K562 (cell line): ENCODE data around the gene EXOC6. TPM values are rescaled to one million over a fixed set of nuclear protein-coding genes. Genes with fewer than 3 reads are reported as not detected.
A peak's percentile ranks its signal among the peaks of the same experiment; 100 is the strongest.

ENCODE experiments used
- ATAC-seq: fragments of 200-7000 bp; cut with Tn5 transposase; 3 replicates; pipeline ENCODE4 v1.9.1; 2020; ENCODE audit warnings: moderate library complexity
- BruUV-seq: library from RNA; stranded (reverse); fragments of 400-500 nt; replicated peaks from 2 replicates; lab custom pipeline; 2021; lab: Mats Ljungman, UMichigan
- CTCF ChIA-PET: fragments of 300-600 bp; formaldehyde crosslinking; extraction: SDS; loops from one replicate; lab custom pipeline; 2021; ENCODE audit warnings: low intra/inter-chr PET ratio; lab: Yijun Ruan, JAX
- POLR2A ChIA-PET: fragments of 300-600, 350-650 bp; sonication (Branson Sonifier 250); formaldehyde crosslinking; extraction: SDS; loops from one replicate; lab custom pipeline; 2021; ENCODE audit warnings: antibody characterized with exemption, inconsistent platforms; lab: Yijun Ruan, JAX
- DNase-seq, 4 experiments: peaks; one replicate each; pipeline versions ENCODE4 v3.0.0 to v3.0.0-alpha.2; 2011 to 2018; ENCODE audit warnings: low spot score in 3 of 4, mixed read lengths in 3 of 4; ENCODE audit errors: extremely low read depth in 1 of 4
- FAIRE-seq: peaks from 2 replicates; lab custom pipeline; 2011; peaks lifted over from hg19 to GRCh38; lab: Jason Lieb, UNC
- H2AFZ ChIP-seq: 2 replicates; pipeline ENCODE4 v1.6.0; 2011; ENCODE audit warnings: low read depth, low read length, control low read depth, inconsistent platforms
- H3K27ac ChIP-seq: fragments of 200-600 bp; 3 replicates; pipeline ENCODE4 v1.8.0; 2011; ENCODE audit warnings: low read depth, mild to moderate bottlenecking, control low read depth, inconsistent platforms, low read length, moderate library complexity, mixed read lengths; ENCODE audit errors: extremely low read depth
- H3K27me3 ChIP-seq, 2 experiments: fragments of 300-600 bp in 1 of 2; 2 replicates in 1 of 2; 3 replicates in 1 of 2; pipeline versions ENCODE4 v1.6.0 to v1.8.0; 2011; ENCODE audit warnings: inconsistent platforms in 2 of 2, low read length in 2 of 2, mild to moderate bottlenecking in 1 of 2, mixed read lengths in 1 of 2, moderate library complexity in 1 of 2; ENCODE audit not compliant: control insufficient read depth in 2 of 2, insufficient read depth in 2 of 2
- H3K36me3 ChIP-seq: fragments of 300-600 bp; 3 replicates; pipeline ENCODE4 v1.8.0; 2011; ENCODE audit warnings: mild to moderate bottlenecking, low read length, inconsistent platforms; ENCODE audit not compliant: control insufficient read depth, insufficient read depth
- H3K4me1 ChIP-seq, 2 experiments: fragments of 200-600 bp in 1 of 2; replicated peaks in 1 of 2; 2 replicates in 1 of 2; 3 replicates in 1 of 2; pipeline versions ENCODE4 v1.5.1 to v1.8.0; 2011; ENCODE audit warnings: inconsistent platforms in 2 of 2, low read length in 2 of 2, mild to moderate bottlenecking in 1 of 2, mixed read lengths in 1 of 2, moderate library complexity in 1 of 2; ENCODE audit not compliant: control insufficient read depth in 2 of 2, insufficient read depth in 2 of 2
- H3K4me2 ChIP-seq: 2 replicates; pipeline ENCODE4 v1.6.1; 2011; ENCODE audit warnings: low read length, control low read depth, inconsistent platforms, mixed read lengths; ENCODE audit not compliant: insufficient read depth
- H3K4me3 ChIP-seq: fragments of 200-600 bp; sonication (generic), shearing (Covaris generic); 2 replicates; pipeline ENCODE4 v1.5.1; 2016; ENCODE audit warnings: control low read depth, inconsistent platforms
- H3K79me2 ChIP-seq: fragments of 200-600 bp; 3 replicates; pipeline ENCODE4 v1.8.0; 2011; ENCODE audit warnings: low read length, inconsistent platforms; ENCODE audit not compliant: control insufficient read depth, insufficient read depth
- H3K9ac ChIP-seq, 2 experiments: 2 replicates each; pipeline versions ENCODE4 v1.6.0 to v1.6.1; 2011; ENCODE audit warnings: low read depth in 2 of 2, low read length in 2 of 2, control low read depth in 1 of 2, inconsistent platforms in 1 of 2, mild to moderate bottlenecking in 1 of 2, mixed read lengths in 1 of 2; ENCODE audit not compliant: insufficient read depth in 1 of 2
- H3K9me1 ChIP-seq: one replicate; pipeline ENCODE4 v1.6.0; 2011; ENCODE audit warnings: inconsistent platforms, mild to moderate bottlenecking, low read length, moderate library complexity; ENCODE audit not compliant: control insufficient read depth, insufficient read depth
- H3K9me3 ChIP-seq: replicated peaks from 2 replicates; pipeline ENCODE4 v1.5.1; 2011; ENCODE audit warnings: low read depth, low read length, inconsistent platforms; ENCODE audit not compliant: control insufficient read depth, insufficient read depth
- H4K20me1 ChIP-seq: replicated peaks from 2 replicates; pipeline ENCODE4 v1.6.1; 2011; ENCODE audit warnings: low read length, inconsistent platforms, mixed read lengths; ENCODE audit not compliant: control insufficient read depth, insufficient read depth
- CC2D1A ChIP-seq: fragments of 450-650 bp; IDR thresholded peaks from 2 replicates; pipeline ENCODE4 v1.6.1; 2017; ENCODE audit warnings: mild to moderate bottlenecking
- FOXJ2 ChIP-seq: fragments of 200-800 bp; sonication (Bioruptor generic); IDR thresholded peaks from 2 replicates; pipeline ENCODE4 v1.6.1; 2016; ENCODE audit warnings: missing genetic modification characterization, missing compliant biosample characterization
- NEUROD1 ChIP-seq: fragments of 150-350 bp; IDR thresholded peaks from 2 replicates; pipeline ENCODE4 v1.6.1; 2014; ENCODE audit warnings: borderline replicate concordance, low read length, low read depth; ENCODE audit not compliant: partially characterized antibody
- RNF2 ChIP-seq: sonication (generic); IDR thresholded peaks from 2 replicates; pipeline ENCODE4 v1.6.1; 2016
- SNRNP70 ChIP-seq: fragments of 200-400 bp; formaldehyde crosslinking; optimal IDR thresholded peaks from 2 replicates; pipeline ENCODE3; 2017; ENCODE audit warnings: low read depth, low read length
- SOX6 ChIP-seq: fragments of 450-650 bp; IDR thresholded peaks from 2 replicates; pipeline ENCODE4 v1.6.1; 2014; ENCODE audit warnings: mild to moderate bottlenecking
- STAT5A ChIP-seq: IDR thresholded peaks from 2 replicates; pipeline ENCODE4 v1.6.1; 2012; ENCODE audit warnings: low read length, inconsistent platforms, borderline replicate concordance
- STAT5B ChIP-seq: fragments of 250-450 bp; sonication (Bioruptor Pico); IDR thresholded peaks from 2 replicates; pipeline ENCODE4 v1.8.0; 2021; ENCODE audit warnings: mild to moderate bottlenecking, inconsistent platforms
- TCF3 ChIP-seq: sonication (generic); formaldehyde crosslinking; IDR thresholded peaks from 2 replicates; pipeline ENCODE4 v1.4.0; 2020; ENCODE audit warnings: mild to moderate bottlenecking, missing genetic modification reagents
- ZNF133 ChIP-seq: fragments of 250-450 bp; sonication (Bioruptor Pico); IDR thresholded peaks from 2 replicates; pipeline ENCODE4 v1.4.0; 2020; ENCODE audit warnings: mild to moderate bottlenecking
- ZNF444 ChIP-seq: fragments of 250-450 bp; sonication (Bioruptor Pico); IDR thresholded peaks from 2 replicates; pipeline ENCODE4 v1.4.0; 2020; ENCODE audit warnings: mild to moderate bottlenecking, moderate library complexity
- ZNF551 ChIP-seq: fragments of 250-450 bp; sonication (Bioruptor Pico); IDR thresholded peaks from 2 replicates; pipeline ENCODE4 v1.5.0; 2021; ENCODE audit warnings: mild to moderate bottlenecking, moderate library complexity
- WGBS: fragments of 100-300 bp; shearing (Covaris generic); methylation state at CpG from one replicate; pipeline ENCODE4 v1.1.6; 2016; ENCODE audit warnings: low coverage, mixed read lengths; ENCODE audit not compliant: insufficient coverage; ENCODE audit errors: missing lambda C conversion rate; 5-methylcytosine and 5-hydroxymethylcytosine counted together
- in situ Hi-C: fragments of 300-500 bp; cut with MboI; formaldehyde crosslinking; loops from 4 replicates; pipeline ENCODE4 v1.15.0; 2018; ENCODE audit warnings: inconsistent platforms, mixed read lengths
- intact Hi-C: fragments of 100-400 bp; cut with micrococcal nuclease; formaldehyde crosslinking; loops from 2 replicates; pipeline ENCODE4 v1.14.2; 2022
- polyA plus RNA-seq, 8 experiments: library from polyadenylated mRNA; depleted of rRNA in 4 of 8; stranded (reverse) in 5 of 8; unstranded in 3 of 8; fragments of >200 nt; fragmentation: Nextera tagmentation in 2 of 8; fragmentation: Illumina TruSeq in 1 of 8; extraction: Ambion mirVana in 2 of 8; extraction: Trizol in 1 of 8; gene quantifications; 2 replicates each; pipeline versions ENCODE4 v1.2.1 to v1.2.3, GENCODE V29; 2011 to 2014; ENCODE audit warnings: inconsistent platforms in 1 of 8, missing spikeins in 1 of 8
- total RNA-seq, 7 experiments: library from RNA; depleted of rRNA in 6 of 7; stranded (reverse); fragments of >200 nt in 6 of 7; fragmentation: Illumina TruSeq in 2 of 7; extraction: Trizol in 2 of 7; gene quantifications; 2 replicates each; pipeline versions ENCODE4 v1.2.1 to v1.2.3, GENCODE V29; 2011 to 2021; ENCODE audit warnings: low replicate concordance in 1 of 7
- TF ChIP-seq, protein P1 (sequence below): fragments of 450-650 bp; IDR thresholded peaks from 2 replicates; pipeline ENCODE4 v1.6.1; 2016; ENCODE audit warnings: antibody characterized with exemption
- TF ChIP-seq, protein P2 (sequence below): sonication (generic); formaldehyde crosslinking; IDR thresholded peaks from 2 replicates; pipeline ENCODE4 v1.8.1; 2023; ENCODE audit warnings: mild to moderate bottlenecking, missing genetic modification reagents
- TF ChIP-seq, protein P3 (sequence below): fragments of 450-650 bp; IDR thresholded peaks from 2 replicates; pipeline ENCODE4 v1.6.1; 2018; ENCODE audit warnings: mild to moderate bottlenecking, low read depth; ENCODE audit not compliant: partially characterized antibody
- TF ChIP-seq, protein P4 (sequence below): fragments of 450-650 bp; formaldehyde crosslinking; IDR thresholded peaks from 2 replicates; pipeline ENCODE4 v1.4.0; 2022; ENCODE audit warnings: mild to moderate bottlenecking, moderate library complexity
- TF ChIP-seq, protein P5 (sequence below): fragments of 450-650 bp; formaldehyde crosslinking; IDR thresholded peaks from 2 replicates; pipeline ENCODE4 v1.4.0; 2020; ENCODE audit warnings: mild to moderate bottlenecking, moderate library complexity

EXOC6 gene
- total and polyA plus RNA-seq, 9 of the 15 experiments (the other 6 are each of a cell fraction or from before 2014, with no cell fraction given), result 13.9 to 42.8 (median 24.9) TPM

DNA sequence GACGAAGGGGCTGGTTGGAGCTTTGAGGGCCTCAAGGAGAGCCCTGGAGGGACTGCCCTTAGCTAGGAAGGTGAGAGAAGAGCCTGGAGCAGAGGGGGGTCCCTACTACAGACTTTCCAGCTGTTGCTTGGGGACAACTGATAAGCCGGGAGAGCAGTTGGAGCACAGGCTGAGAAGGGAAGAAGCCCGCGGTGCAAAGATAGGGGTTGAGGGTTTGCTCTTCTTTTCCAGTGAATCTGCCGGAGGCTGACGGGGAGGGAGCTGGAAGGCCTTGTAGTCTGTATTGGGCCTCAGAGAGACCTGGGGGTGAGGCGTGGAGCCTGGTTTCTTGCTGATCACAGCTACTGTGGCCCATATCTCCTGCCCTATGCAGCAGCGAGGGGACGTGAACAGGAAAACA, 249.1 kb downstream of the EXOC6 start:
- peaks cover 7 to 11% of the 10 kb centered on the region in 2 experiments; a peak in 4 of 5 replicates for H3K4me1 ChIP-seq
- H3K9ac ChIP-seq, result peak overlapping the region in 1 of 2 experiments; percentile 85; a peak in 2 of 4 replicates
- no peaks in the 10 kb centered on the region for H3K9me1 ChIP-seq
- H2AFZ ChIP-seq, result peak overlapping the region; percentile 51
- ChIA-PET POLR2A (interaction anchor here (0.7 kb wide), 1 partner anchor 103 kb away, joined by 4 read pairs; no protein-coding TSS in a partner anchor), CTCF (no interaction called here)
- ATAC-seq (peak; percentile 80), FAIRE-seq (no peak), DNase-seq (peak; percentile 16 to 66 (median 30))
- H3K9me3 ChIP-seq, result no peaks in the 10 kb centered on the region
- no peaks in the 10 kb centered on the region for H3K36me3 ChIP-seq
- H3K4me3 ChIP-seq, result no peak overlapping the region
- WGBS, result 16% methylated on average over 7 of the region's 9 CpGs
- H4K20me1 ChIP-seq, result no peaks in the 10 kb centered on the region
- H3K27ac ChIP-seq, result no peak overlapping the region
- in situ Hi-C loops (no loop called here), intact Hi-C loops (no loop called here)
- no peaks in the 10 kb centered on the region for H3K79me2 ChIP-seq
- H3K27me3 ChIP-seq, result no peaks in the 10 kb centered on the region
- no TSS peak for BruUV-seq
- H3K4me2 ChIP-seq, result peak overlapping the region; percentile 43; the same call in 1 of the 2 replicates
- TF ChIP-seq NEUROD1 (no peak), ZNF551 (no peak), STAT5B (CRISPR knock-in tag) (no peak), SNRNP70 (no peak), FOXJ2 (tag) (no peak), SOX6 (no peak), TCF3 (CRISPR knock-in tag) (peak; percentile 50), RNF2 (no peak), ZNF133 (CRISPR knock-in tag) (no peak), ZNF444 (CRISPR knock-in tag) (no peak), STAT5A (no peak), CC2D1A (no peak)
- TF ChIP-seq, protein P1, sequence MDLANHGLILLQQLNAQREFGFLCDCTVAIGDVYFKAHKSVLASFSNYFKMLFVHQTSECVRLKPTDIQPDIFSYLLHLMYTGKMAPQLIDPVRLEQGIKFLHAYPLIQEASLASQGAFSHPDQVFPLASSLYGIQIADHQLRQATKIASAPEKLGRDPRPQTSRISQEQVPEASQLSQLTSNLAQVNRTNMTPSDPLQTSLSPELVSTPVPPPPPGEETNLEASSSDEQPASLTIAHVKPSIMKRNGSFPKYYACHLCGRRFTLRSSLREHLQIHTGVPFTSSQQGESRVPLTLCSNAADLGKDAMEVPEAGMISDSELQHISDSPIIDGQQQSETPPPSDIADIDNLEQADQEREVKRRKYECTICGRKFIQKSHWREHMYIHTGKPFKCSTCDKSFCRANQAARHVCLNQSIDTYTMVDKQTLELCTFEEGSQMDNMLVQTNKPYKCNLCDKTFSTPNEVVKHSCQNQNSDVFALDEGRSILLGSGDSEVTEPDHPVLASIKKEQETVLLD, result no peak
- TF ChIP-seq, protein P2, sequence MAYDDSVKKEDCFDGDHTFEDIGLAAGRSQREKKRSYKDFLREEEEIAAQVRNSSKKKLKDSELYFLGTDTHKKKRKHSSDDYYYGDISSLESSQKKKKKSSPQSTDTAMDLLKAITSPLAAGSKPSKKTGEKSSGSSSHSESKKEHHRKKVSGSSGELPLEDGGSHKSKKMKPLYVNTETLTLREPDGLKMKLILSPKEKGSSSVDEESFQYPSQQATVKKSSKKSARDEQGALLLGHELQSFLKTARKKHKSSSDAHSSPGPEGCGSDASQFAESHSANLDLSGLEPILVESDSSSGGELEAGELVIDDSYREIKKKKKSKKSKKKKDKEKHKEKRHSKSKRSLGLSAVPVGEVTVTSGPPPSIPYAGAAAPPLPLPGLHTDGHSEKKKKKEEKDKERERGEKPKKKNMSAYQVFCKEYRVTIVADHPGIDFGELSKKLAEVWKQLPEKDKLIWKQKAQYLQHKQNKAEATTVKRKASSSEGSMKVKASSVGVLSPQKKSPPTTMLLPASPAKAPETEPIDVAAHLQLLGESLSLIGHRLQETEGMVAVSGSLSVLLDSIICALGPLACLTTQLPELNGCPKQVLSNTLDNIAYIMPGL (CRISPR knock-in tag), result no peak
- TF ChIP-seq, protein P3, sequence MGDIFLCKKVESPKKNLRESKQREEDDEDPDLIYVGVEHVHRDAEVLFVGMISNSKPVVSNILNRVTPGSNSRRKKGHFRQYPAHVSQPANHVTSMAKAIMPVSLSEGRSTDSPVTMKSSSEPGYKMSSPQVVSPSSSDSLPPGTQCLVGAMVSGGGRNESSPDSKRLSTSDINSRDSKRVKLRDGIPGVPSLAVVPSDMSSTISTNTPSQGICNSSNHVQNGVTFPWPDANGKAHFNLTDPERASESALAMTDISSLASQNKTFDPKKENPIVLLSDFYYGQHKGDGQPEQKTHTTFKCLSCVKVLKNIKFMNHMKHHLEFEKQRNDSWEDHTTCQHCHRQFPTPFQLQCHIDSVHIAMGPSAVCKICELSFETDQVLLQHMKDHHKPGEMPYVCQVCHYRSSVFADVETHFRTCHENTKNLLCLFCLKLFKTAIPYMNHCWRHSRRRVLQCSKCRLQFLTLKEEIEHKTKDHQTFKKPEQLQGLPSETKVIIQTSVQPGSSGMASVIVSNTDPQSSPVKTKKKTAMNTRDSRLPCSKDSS, result no peak
- TF ChIP-seq, protein P4, sequence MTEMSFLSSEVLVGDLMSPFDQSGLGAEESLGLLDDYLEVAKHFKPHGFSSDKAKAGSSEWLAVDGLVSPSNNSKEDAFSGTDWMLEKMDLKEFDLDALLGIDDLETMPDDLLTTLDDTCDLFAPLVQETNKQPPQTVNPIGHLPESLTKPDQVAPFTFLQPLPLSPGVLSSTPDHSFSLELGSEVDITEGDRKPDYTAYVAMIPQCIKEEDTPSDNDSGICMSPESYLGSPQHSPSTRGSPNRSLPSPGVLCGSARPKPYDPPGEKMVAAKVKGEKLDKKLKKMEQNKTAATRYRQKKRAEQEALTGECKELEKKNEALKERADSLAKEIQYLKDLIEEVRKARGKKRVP (CRISPR knock-in tag), result no peak
- TF ChIP-seq, protein P5, sequence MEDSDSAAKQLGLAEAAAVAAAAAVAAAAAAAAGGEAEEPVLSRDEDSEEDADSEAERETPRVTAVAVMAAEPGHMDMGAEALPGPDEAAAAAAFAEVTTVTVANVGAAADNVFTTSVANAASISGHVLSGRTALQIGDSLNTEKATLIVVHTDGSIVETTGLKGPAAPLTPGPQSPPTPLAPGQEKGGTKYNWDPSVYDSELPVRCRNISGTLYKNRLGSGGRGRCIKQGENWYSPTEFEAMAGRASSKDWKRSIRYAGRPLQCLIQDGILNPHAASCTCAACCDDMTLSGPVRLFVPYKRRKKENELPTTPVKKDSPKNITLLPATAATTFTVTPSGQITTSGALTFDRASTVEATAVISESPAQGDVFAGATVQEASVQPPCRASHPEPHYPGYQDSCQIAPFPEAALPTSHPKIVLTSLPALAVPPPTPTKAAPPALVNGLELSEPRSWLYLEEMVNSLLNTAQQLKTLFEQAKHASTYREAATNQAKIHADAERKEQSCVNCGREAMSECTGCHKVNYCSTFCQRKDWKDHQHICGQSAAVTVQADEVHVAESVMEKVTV (CRISPR knock-in tag), result no peak
